Gastrocnemius medialis (tissue), 4 donors: ENCODE data around the gene SPATS2L. TPM values are rescaled to one million over a fixed set of nuclear protein-coding genes. Genes with fewer than 3 reads are reported as not detected.
A peak's percentile ranks its signal among the peaks of the same experiment; 100 is the strongest.

Experiments
- ATAC-seq, 2 donors: fragments of 150-250 bp; one replicate each; pipeline ENCODE4 v1.9.1; 2016
- DNase-seq, 2 donors: peaks; one replicate each; pipeline ENCODE4 v3.0.0-alpha.2; 2019
- H3K27ac ChIP-seq, 4 donors: fragments of 200-600 bp; sonication (generic); 1 replicate in 1 of 4; 2 replicates in 3 of 4; pipeline ENCODE4 v1.5.1; 2016 to 2018; ENCODE audit warnings: mild to moderate bottlenecking in 2 of 4, moderate library complexity in 1 of 4
- H3K27me3 ChIP-seq, 3 donors: fragments of 200-600 bp; sonication (generic) in 2 of 3; 1 replicate in 1 of 3; 2 replicates in 2 of 3; pipeline versions ENCODE4 v1.5.1 to v1.6.0; 2016 to 2019; ENCODE audit warnings: mild to moderate bottlenecking in 1 of 3, moderate library complexity in 1 of 3
- H3K36me3 ChIP-seq, 2 donors: fragments of 200-600 bp; sonication (generic) in 1 of 2; one replicate each; pipeline ENCODE4 v1.5.1; 2017 to 2018
- H3K4me1 ChIP-seq, 2 donors: fragments of 200-600 bp; sonication (generic) in 1 of 2; one replicate each; pipeline ENCODE4 v1.5.1; 2016 to 2017; ENCODE audit warnings: mild to moderate bottlenecking in 2 of 2
- H3K4me3 ChIP-seq, 4 donors: fragments of 200-600 bp; sonication (generic) in 3 of 4; 1 replicate in 1 of 4; 2 replicates in 3 of 4; pipeline ENCODE4 v1.5.1; 2016 to 2019; ENCODE audit warnings: mild to moderate bottlenecking in 2 of 4
- H3K9me3 ChIP-seq, 3 donors: fragments of 200-600 bp; sonication (generic) in 2 of 3; 1 replicate in 1 of 3; 2 replicates in 2 of 3; pipeline ENCODE4 v1.5.1; 2016 to 2019
- POLR2A ChIP-seq, 2 donors: fragments of 450-650 bp; IDR thresholded peaks; one replicate each; pipeline ENCODE4 v1.6.1; 2017; ENCODE audit warnings: antibody characterized with exemption in 2 of 2, mild to moderate bottlenecking in 2 of 2, moderate library complexity in 2 of 2
- in situ Hi-C, 4 donors: fragments of 200-750 bp; cut with MboI; loops; one replicate each; pipeline versions ENCODE4 v1.15.0 to v1.8.0; 2017; ENCODE audit warnings: low sequenced_read_pairs in 4 of 4
- intact Hi-C: fragments of 100-400 bp; cut with DNase I; formaldehyde crosslinking; loops from one replicate; pipeline ENCODE4 v1.15.1; 2023; ENCODE audit warnings: low total_unique reads
- total RNA-seq, 4 donors: library from RNA; depleted of rRNA; stranded (reverse); fragments of >200 nt; gene quantifications; one replicate each; pipeline versions ENCODE4 v1.1.0 to v1.2.3, GENCODE V29; 2016
- TF ChIP-seq, protein P1 (sequence below), 5 experiments: fragments of 450-650 bp in 3 of 5; fragments of 200-600 bp in 2 of 5; sonication (generic) in 2 of 5; IDR thresholded peaks in 4 of 5; conservative IDR thresholded peaks in 1 of 5; 1 replicate in 4 of 5; 2 replicates in 1 of 5; pipeline ENCODE4 v1.5.1; 2016 to 2019; ENCODE audit warnings: antibody characterized with exemption in 5 of 5, mild to moderate bottlenecking in 3 of 5, moderate library complexity in 3 of 5

SPATS2L gene
- total RNA-seq, 4 donors from 2014 or later, result 34.0 to 74.2 (median 52.3) TPM

- DNase-seq (no peak), ATAC-seq (no peak)
- intact Hi-C loops, result no loop called here
- Histone ChIP-seq H3K36me3 (no peaks in the 10 kb centered on the region), H3K4me3 (no peak overlapping the region), H3K4me1 (peaks cover 6 to 13% of the 10 kb centered on the region in 2 donors), H3K9me3 (no peaks in the 10 kb centered on the region), H3K27ac (no peak overlapping the region), H3K27me3 (no peaks in the 10 kb centered on the region)
- TF ChIP-seq, protein P1, sequence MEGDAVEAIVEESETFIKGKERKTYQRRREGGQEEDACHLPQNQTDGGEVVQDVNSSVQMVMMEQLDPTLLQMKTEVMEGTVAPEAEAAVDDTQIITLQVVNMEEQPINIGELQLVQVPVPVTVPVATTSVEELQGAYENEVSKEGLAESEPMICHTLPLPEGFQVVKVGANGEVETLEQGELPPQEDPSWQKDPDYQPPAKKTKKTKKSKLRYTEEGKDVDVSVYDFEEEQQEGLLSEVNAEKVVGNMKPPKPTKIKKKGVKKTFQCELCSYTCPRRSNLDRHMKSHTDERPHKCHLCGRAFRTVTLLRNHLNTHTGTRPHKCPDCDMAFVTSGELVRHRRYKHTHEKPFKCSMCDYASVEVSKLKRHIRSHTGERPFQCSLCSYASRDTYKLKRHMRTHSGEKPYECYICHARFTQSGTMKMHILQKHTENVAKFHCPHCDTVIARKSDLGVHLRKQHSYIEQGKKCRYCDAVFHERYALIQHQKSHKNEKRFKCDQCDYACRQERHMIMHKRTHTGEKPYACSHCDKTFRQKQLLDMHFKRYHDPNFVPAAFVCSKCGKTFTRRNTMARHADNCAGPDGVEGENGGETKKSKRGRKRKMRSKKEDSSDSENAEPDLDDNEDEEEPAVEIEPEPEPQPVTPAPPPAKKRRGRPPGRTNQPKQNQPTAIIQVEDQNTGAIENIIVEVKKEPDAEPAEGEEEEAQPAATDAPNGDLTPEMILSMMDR (IDR thresholded peaks at IDR 0.05 in 4 of 5, conservative IDR thresholded peaks at IDR 0.05 in 1 of 5), result no peak
- no peak for TF ChIP-seq POLR2A (IDR thresholded peaks at IDR 0.05)
- in situ Hi-C loops, result no loop called here
These were observed 26.6 kb upstream of the SPATS2L start for GRCh38 chr2:200279857-200280256.

DNA sequence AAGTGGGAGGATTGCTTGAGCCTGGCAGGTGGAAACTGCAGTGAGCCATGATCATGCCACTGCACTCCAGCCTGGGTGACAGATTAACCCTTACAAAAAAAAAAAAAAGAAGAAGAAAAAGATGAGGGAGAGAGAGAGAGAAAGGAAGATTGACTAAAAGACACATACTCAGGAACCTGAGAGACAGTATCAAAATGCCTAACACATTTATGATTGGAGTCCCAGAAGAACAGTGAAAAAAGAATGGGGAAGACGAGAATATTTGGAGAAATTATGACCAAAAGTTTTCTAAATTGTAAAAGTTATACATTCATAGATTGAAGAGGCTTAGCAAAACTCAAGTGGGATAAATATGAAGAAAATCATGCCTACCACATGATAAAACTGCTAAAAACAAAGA lies 19.9 kb upstream of the SPATS2L start:
- no peaks in the 10 kb centered on the region for H3K36me3 ChIP-seq
- no peak overlapping the region for H3K27ac ChIP-seq
- ATAC-seq (no peak), DNase-seq (no peak)
- TF ChIP-seq, protein P1 (IDR thresholded peaks at IDR 0.05 in 4 of 5, conservative IDR thresholded peaks at IDR 0.05 in 1 of 5), result no peak
- TF ChIP-seq POLR2A (IDR thresholded peaks at IDR 0.05), result no peak
- peaks cover 0 to 3% of the 10 kb centered on the region in 2 donors for H3K4me1 ChIP-seq
- H3K4me3 ChIP-seq, result no peak overlapping the region
- no peaks in the 10 kb centered on the region for H3K9me3 ChIP-seq
- in situ Hi-C loops, result no loop called here
- H3K27me3 ChIP-seq, result no peaks in the 10 kb centered on the region
- intact Hi-C loops, result no loop called here

- ATAC-seq (peak; percentile 92 to 94), DNase-seq (peak; percentile 23 to 28)
- TF ChIP-seq, protein P1 (IDR thresholded peaks at IDR 0.05 in 4 of 5, conservative IDR thresholded peaks at IDR 0.05 in 1 of 5), result no peak
- no peak for TF ChIP-seq POLR2A (IDR thresholded peaks at IDR 0.05)
- intact Hi-C loops (no loop called here), in situ Hi-C loops (no loop called here)
- Histone ChIP-seq H3K36me3 (no peaks in the 10 kb centered on the region), H3K27me3 (no peaks in the 10 kb centered on the region), H3K4me3 (no peak overlapping the region), H3K9me3 (no peaks in the 10 kb centered on the region), H3K4me1 (peaks cover 0 to 3% of the 10 kb centered on the region in 2 donors), H3K27ac (no peak overlapping the region)
These were observed 17.6 kb upstream of the SPATS2L start for GRCh38 chr2:200288670-200289429.

DNA sequence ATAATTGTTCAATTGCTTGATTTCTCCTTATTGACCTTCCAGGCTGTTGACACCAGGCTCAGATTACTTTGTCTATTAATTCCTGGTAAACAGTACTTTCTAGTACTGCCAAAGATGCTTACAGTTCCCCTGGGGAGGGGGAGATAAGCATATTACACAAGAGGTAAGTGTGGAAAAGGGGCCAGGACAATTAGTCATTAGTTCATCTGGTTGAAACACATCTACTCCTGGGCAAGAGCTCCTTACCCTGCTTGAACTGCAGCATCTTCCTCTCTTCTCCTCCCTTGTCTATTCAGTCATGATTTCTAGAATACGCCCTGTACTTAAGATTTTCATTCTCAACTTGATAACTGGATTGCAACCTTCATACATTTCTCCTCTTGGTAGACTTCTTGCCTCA lies 10.4 kb upstream of the SPATS2L start:
- in situ Hi-C loops (no loop called here), intact Hi-C loops (no loop called here)
- H3K4me3 ChIP-seq, result no peak overlapping the region
- DNase-seq (no peak), ATAC-seq (no peak)
- no peaks in the 10 kb centered on the region for H3K4me1 ChIP-seq
- no peaks in the 10 kb centered on the region for H3K27me3 ChIP-seq
- TF ChIP-seq POLR2A (IDR thresholded peaks at IDR 0.05), result no peak
- TF ChIP-seq, protein P1 (IDR thresholded peaks at IDR 0.05 in 4 of 5, conservative IDR thresholded peaks at IDR 0.05 in 1 of 5), result no peak
- H3K27ac ChIP-seq, result no peak overlapping the region
- H3K36me3 ChIP-seq, result no peaks in the 10 kb centered on the region
- no peaks in the 10 kb centered on the region for H3K9me3 ChIP-seq
